Measurements from ENCODE around the gene CWC22.
A peak's percentile ranks its signal among the peaks of the same experiment; 100 is the strongest.
"Not testable (repeated sequence)": the region's sequence is repeated elsewhere in the genome, so short reads cannot be mapped to it uniquely, and the experiment has no call there.

Gene CWC22

DNA sequence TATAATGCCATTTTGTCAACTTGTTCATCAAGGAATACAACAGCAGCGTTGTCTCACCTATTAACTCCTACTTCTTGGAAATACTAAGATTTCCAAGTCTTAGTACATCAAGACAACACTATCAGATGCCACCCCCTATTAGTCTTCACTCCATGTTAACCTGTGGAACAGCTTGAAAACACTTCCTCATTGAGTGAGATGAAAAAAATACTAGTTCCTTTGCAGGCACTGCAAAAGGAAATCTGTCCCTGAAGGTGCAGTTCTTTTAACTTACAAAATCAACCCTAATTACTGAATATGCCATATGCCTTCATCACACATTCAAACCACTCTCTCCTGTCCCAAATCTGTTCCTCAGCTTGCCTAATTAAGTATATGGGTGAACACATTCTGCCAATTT is 4.0 kb downstream of the CWC22 start:
- peak; percentile 21 for DNase-seq

DNA sequence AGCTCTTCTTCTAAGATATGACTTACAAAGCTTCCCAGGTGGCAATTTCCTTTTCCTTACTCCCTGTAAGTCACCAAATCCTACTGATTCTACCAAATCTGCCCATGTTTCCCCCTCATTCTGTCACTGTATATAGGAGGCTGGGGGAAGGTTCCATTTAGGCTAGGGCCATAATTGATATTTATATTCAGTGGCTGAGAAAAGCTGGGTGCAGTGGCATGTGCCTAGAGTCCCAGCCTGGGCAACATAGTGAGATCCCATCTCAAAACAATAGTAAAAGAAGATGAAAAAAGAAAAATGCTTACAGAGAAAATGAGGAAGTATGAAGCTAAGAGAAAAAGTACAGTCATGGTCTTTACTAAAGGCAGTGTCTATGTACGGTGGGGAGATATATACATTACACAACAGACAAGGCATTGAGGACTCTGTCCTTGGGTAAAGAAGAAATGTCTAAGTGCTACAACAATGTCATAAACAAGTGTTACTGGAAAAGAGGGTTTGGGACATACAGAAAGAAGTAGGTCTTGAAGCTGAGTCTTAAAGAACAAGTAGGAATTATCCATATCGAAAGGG is 4.8 kb downstream of the CWC22 start:
- no peak for DNase-seq

DNA sequence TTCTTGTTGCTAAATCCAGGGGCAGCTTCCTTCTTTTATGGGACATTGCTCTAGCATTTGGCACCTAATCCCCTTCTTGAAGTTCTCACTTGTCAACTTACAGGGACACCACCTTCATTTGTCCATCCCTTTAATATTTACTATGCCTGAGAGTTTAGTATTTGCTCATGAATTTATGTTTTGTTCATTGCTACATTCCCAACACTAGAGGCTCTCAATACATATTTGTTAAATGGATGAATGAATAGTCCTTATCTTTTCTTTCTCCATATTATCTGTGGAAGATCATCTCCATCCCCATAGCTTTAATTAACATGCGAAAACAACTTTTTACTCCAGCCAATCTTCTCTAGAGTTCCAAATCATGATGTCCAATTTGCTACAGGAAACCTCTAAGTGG is 5.4 kb downstream of the CWC22 start:
- DNase-seq: no peak

DNA sequence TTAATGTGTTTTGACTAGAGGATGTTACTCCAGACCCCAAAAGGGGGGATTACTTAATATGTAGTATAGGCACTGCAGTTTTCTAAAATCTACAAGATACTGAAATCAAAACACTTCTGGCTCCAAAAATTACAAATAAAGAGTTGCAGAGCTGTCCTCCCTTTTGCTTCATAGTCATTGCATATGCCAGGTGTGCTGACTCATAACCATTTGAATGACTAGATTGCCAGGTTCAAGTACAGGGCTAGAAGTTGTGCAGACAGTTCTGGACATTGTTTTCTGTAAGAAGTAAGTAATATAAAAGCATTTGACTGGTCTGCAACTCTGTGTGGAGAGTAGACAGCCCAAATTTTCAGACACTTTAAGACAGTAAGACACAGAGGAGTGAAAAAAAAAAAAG is 6.7 kb downstream of the CWC22 start:
- DNase-seq: no peak

DNA sequence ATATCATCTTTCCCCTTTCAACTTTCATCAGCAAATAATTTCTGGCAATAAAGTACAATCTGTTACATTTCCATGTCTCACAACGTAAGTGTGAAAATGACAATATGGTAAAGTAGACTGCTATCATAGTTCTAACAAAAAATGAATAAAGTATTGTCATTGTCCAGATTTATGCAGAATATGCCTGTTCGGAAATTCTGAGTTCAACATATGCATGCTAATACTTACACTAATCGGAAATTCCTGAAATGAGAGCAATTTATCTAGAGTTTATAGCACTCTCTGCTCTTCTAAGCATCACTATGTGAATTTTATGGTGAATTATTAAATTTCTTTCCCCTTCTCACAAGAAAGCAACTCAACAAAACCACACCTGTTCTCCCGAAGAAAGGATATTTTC is 8.1 kb downstream of the CWC22 start:
- DNase-seq: no peak

DNA sequence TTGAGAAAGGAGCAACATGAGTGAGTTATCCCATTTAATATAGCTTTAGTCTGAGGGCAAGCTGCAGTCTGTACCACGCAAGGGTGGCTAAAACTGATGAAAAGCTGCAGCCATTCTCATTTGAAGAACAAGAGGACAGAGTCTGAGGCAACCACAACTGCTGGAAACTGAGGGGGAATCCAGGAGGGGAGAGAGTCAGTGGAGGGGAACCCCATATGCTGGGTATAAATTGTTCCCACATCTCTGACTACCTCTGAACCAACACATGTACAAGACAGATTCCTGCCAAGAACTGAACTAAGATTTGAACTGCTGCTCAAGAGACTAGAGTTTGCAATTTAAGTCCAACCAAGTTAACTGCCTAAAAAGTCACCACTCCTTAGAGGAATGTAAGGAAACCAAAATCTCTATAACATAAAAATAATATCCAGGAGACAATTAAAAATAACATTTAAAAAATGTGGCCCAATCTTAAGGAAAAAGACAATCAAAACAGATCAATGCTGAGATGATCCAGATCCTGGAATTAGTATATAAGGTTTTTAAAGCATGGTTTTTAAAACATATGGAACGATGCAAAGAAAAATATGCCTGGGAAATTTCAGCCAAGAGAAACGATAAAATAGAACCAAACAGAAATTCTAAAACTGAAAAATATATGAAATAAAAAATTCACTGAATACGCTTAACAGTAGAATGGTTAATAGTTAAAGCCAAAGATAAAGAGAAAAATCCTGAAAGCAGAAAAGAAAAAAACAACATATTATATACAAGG is 11.2 kb downstream of the CWC22 start:
- no peak for DNase-seq

DNA sequence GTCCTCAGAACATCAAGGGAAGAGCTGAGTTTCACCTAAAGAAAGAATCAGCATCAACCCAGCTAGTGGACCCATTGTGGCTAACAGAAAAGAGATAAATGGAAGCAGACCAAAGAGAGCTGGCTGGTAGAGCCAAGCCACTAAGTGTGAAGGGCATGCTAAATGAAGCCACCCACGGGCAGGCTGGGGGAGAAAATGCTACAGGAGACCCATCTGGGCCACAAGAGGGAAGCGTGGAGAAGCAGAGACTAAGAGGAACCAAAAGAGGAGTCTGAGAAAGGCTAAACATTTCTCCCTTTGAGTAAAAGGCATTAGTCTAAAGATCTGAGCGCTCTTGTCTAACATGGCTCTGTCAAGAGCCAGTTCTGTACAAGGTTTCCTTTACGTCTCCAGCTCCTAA is 15.8 kb downstream of the CWC22 start:
- DNase-seq: no peak

DNA sequence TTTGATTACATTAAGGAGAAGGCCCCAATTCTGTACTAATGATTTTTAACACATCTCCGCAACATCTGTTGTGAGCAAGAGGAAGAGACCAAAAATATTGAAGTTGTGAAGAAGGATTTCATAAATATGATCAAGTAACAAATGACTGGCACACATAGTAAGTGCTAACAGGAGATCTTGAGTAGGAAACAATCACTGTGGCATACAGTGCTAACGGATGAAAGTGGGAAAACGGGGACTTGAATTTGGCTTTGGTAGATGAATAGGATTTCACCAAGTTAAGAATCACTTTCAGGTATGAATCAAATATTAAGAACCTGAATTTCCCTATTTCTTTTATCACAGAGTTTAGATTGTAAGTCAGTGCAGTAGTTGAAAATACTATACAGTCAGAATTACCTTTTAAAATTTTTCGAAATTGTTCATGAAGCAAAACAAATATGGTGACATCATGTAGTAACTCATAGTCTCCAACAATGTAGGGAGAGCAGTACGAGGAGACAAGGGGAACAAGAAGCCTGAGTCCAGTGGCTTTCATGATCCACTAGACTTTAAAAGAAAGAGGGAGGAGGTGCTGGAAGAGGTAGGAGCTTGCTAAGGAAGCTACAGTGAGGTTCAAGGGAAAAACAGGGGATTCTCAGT is 16.3 kb downstream of the CWC22 start:
- no peak for DNase-seq

DNA sequence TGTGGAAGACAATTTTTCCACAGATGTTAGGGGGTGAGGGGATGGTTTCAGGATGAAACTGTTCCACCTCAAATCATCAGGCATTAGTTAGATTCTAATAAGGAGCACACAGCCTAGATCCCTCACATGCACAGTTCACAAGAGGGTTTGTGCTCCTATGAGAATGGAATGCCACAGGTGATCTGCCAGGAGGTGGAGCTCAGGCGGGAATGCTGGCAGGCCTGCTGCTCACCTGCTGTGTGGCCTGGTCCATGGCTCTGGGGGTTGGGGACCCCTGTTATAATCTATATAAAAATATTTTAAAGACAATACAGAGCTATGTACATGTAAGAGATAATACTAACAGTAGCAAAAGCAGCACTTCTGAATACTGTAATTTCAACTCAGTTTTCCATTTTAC is 19.2 kb downstream of the CWC22 start:
- DNase-seq: no peak

DNA sequence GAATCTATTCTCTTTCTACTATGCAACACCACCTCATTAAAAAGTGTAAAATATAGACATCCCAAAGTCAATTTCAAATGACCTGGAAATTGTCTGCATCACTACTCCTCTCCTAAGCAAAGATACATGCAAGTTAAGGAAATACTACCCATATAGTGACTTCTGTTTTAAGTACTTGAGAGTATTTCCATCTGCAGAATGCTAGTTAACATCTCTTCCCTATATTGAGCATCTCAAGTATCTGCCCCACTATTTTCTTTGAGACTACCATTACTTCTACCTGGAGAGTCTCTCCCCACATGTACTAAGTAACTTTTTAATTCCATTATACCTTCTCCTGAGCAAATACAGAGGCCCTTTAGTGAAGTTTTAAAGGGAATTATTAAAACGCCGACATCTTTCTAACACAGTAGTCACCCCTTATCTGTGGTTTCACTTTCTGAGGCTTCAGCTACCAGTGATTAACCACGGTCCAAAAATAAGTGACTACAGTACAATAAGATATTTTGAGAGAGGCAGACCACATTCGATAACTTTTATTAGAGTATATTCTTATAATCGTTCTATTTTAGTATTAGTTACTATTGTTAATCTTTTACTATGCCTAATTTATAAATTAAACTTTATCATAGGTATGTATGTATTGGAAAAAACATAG is 21.8 kb downstream of the CWC22 start:
- DNase-seq: no peak

DNA sequence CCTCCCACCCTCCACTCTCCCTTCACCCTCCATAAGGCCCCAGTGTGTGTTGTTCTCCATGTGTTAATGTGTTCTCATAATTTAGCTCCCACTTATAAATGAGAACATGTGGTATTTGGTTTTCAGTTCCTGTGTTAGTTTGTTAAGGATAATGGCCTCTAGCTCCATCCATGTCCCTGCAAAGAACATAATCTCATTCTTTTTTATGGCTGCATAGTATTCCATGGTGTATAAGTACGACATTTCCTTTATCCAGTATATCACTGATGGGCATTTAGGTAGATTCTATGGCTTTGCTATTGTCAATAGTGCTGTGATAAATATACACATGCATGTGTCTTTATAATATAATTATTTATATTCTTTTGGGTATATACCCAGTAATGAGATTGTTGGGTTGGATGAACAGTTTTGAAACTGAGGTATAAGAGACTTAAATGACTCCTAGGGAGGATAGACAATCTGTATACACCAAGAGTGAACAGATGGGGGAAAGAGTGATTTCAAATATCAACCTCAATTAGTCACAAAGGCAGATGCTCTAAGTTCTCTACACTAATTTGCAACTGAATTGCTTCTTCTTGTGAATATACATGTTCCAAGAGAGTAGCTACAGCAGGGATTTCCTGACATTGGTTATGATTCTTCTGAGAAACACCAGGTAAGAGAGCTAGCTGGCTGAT is 23.7 kb downstream of the CWC22 start:
- peak; percentile 24 for DNase-seq

DNA sequence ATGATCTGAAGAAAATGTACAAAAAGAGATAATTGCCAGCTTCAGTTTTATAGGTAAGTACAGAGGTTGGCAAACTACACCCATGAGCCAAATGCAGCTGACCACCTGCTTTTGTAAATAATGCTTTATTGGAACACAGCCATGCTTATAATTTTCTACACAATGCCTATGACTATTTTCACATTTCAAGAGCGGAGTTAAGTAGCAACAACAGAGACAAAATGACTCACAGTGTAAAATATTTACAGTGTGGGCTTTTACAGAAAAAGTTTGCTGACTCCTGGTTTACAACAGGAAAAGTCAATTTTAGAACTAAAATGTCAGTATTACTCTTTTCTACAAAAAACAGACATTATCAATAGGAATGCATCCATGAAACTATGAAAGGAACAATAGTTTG is 26.0 kb downstream of the CWC22 start:
- no peak for DNase-seq

DNA sequence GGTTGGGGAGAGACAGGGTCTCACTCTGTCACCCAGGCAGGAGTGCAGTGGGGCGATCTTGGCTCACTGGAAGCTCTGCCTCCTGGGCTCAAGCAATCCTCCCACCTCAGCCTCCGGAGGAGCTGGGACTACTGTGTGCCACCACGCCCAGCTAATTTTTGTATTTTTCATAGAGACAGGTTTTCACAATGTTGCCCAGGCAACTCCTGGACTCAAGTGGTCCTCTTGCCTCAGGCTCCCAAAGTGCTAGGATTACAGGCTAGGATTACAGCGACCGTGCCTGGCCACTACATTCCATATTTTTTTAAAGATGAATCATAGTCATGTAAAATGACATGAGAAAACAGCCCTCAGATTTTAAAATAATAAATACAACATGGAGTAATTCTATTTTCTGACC is 32.3 kb downstream of the CWC22 start:
- DNase-seq: no peak

DNA sequence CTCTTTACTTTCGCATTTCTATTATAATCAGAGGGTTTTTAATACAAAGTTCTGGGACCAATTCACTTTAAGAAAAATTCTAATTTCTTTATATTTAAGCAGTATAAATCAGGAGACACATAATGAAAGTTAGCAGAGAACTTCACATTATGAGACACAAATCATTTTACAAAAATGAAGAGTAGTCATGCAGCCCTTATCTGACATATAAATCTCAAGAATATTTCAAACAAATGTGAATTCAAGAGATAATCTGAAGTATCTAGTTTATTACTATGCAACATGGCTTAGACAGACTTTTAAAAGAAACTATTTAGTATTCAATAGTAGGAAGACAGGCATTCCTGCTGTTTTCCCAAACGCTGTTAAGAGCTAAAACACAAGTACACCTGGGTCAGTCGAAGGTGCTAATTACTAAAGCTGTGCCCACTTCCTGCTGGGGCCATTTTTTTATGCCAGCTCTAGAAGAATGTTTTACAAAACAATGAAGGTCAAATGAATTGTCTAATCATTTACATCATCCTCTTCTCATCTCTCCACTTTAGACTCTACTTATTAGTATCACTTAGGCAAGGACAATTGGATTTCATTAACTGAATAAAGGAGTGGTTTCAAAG is 40.2 kb downstream of the CWC22 start:
- no peak for DNase-seq

DNA sequence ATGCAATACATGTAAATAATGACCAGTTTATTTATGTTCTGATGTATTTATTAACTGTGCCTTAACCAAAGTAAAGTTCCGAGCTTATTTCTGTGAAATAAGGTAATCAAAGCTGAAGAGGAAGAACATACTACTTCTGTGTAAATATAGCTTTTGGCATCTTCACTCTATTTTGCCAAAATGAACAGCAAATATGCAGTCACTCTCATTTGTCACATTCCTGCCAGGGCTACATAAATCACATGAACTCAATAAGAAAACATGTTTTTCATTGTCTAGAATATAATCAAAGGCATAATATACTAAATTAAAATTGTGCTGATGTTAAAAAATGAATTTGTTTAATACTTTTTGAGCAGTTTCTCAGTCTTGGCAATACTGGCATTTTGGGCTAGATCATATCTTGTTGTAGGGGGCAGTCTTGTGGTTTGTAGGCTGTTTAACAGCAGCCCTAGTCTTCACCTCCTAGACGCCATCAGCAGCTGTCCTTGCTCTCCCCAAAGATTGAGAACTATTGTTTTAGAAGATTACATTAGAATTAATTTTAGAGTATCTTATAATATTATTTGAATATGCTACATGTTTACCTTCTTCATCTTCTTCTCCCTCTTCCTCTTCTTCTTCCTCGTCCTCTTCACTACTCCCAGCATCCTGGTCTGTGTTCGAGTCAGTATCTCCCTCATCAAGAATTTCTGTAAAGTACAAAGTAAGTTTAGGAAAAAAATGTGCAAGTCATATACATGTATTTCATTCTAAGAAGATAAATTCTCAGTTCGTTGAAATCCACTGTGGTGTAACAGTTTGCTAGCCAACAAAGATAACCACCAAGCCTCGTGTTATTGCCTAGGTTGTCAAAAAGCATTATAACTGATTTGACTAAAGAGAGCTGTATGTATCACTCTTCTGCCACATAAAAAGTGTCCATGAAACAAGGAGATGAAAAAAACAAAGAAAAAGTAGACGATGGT is 41.5 kb downstream of the CWC22 start:
- DNase-seq: no peak

DNA sequence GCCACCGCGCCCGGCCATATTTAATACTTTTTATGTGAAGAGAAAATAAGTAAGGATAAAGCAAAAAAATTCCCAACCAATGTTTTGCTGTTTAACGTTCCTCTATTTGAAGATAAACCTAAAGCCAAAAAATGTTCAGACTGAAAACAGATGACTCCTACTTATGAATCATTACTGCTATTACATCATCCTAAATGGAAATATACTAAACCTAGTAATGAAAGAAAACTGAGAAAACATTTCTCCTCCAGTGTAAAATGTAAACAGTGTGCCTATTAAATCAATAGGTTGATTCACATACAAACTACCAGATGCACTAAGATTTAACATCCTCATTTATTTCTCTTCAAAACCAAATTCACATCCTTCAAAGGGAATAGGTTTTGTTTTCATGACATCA is 43.5 kb downstream of the CWC22 start:
- no peak for DNase-seq

DNA sequence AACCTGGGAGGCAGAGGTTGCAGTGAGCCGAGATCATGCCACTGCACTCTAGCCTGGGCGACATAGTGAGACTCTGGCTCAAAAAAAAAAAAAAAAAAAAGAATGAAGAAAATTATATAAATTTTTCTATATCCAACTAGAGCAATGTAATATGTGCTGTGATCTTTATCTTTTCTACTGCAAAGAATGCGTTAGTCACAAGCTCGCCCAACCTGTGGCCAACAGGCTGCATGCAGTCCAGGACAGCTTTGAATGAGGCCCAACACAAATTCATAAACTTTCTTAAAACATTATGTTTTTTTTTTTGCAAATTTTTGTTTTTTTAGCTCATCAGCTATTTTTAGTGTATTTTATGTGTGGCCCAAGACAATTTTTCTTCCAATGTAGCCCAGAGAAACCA is 48.8 kb downstream of the CWC22 start:
- DNase-seq: not testable (repeated sequence)

DNA sequence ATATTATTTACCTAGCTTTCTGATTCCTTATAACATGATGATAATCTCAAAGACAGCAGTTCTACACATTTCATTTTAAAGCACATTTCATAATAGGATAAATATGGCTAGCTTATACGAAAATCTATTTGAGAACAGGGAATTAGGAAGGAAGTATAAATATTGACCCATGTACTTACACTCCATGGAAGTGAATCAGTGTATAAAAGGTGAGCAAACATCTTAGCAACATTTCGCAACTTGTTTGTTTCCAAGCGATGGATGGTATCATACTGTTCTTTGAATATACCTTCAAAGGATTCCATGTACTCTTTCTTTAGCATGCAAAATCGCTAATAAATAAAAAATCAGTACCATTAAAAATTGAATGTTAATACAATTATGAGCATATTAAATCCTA is 53.1 kb downstream of the CWC22 start:
- DNase-seq: no peak

DNA sequence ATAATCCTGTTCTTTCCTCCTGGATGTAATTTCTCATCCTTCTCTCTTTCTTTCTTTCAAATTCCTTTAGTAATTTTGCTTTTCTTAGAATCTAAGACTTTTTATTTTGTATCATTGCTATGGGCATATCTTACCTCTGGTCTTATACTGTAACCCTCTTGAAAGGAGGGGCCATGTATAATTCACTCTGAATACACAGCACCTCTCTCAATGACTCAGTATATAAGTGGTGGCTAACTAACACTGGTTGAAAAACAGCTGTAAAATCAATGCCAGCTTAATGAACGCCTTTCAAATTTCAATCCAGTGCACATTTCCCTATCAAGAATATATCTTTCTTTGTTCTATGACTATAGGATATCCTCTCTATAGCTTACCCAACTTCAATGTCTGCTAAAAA is 53.7 kb downstream of the CWC22 start:
- no peak for DNase-seq

DNA sequence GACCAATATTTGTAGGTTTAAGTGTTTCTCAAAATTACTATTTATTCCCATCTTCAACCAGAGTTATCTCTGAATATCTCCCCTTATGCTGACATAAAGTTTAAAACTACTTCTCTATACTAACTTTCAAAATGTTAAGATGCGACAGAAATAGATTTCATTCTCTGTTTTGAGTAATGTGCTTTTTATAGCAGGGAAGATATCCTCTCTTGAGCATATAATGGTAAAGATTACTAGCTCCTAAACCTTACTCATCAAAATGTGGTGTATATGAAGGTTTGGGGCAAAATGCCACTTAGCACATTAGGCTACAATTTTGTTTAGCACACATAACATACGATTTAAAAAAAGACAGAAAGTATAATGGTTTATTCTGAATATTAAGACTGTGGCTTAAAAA is 54.4 kb downstream of the CWC22 start:
- no peak for DNase-seq

DNA sequence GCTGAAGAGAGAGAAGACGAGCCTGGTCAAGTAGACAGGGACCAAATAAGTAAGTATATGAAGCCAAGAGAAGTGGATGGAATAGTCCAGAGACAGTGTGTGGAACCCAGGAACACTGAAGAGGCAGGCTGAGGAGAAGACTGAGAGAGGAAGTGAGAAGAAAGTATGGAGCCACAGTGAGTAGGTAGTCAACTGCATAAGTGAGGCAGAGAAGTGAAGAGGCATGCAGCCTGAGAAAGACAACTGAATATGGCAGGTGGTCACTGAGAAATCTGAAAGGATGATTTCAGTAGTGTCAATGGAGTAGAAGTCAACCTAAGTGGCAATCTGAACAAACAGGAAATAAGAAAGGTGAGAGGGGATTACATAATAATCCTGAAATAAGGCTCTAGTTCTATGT is 55.4 kb downstream of the CWC22 start:
- no peak for DNase-seq

DNA sequence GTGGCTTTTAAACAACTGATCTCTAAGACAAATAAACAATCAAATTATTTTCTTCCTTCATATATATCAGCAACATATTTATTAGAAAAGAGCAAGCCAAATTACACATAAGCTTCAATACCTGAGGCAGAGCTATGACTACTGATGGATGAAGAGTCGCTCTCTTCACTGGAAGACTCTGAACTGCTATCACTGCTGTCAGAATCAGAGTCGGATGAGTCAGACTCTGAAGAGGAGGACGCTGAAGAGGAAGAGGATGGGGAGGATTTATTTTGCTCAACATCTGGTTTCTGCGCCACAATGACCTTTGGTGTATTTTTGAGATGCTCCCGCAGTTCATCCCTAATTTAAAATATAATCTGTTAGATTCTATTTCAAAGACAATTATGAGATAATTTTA is 56.7 kb downstream of the CWC22 start:
- DNase-seq: no peak

Measured in NCI-H2171 treated with DMSO at 0.1 percent for 48 hours (cell line).